Neural progenitor cell (in vitro differentiated cells): Measurements from ENCODE around the gene PARVA. TPM values are rescaled to one million over a fixed set of nuclear protein-coding genes. Genes with fewer than 3 reads are reported as not detected.
A peak's percentile ranks its signal among the peaks of the same experiment; 100 is the strongest.
"Not testable (repeated sequence)": the region's sequence is repeated elsewhere in the genome, so short reads cannot be mapped to it uniquely, and the experiment has no call there.

ENCODE experiments used
- DNase-seq: peaks from one replicate; pipeline ENCODE4 v3.0.0-alpha.2; 2016; ENCODE audit warnings: low spot score
- H2AFZ ChIP-seq: fragments of 200-600 bp; sonication (generic); replicated peaks from 2 replicates; pipeline ENCODE4 v1.6.1; 2016; ENCODE audit warnings: antibody characterized with exemption
- H3F3A ChIP-seq: fragments of 200-600 bp; sonication (generic); 2 replicates; pipeline ENCODE4 v1.6.1; 2016; ENCODE audit warnings: antibody characterized with exemption, low read depth
- H3K27ac ChIP-seq: fragments of 200-600 bp; sonication (generic); 2 replicates; pipeline ENCODE4 v1.5.1; 2016; ENCODE audit warnings: mild to moderate bottlenecking
- H3K27me3 ChIP-seq: fragments of 200-600 bp; sonication (generic); 2 replicates; pipeline ENCODE4 v1.6.1; 2016; ENCODE audit warnings: mild to moderate bottlenecking, moderate library complexity
- H3K36me3 ChIP-seq: fragments of 200-600 bp; sonication (generic); 2 replicates; pipeline ENCODE4 v1.5.1; 2016
- H3K4me1 ChIP-seq: fragments of 200-600 bp; sonication (generic); 2 replicates; pipeline ENCODE4 v1.6.1; 2016; ENCODE audit warnings: mixed run types
- H3K4me2 ChIP-seq: fragments of 200-600 bp; sonication (generic); 2 replicates; pipeline ENCODE4 v1.6.1; 2016
- H3K4me3 ChIP-seq: fragments of 200-600 bp; sonication (generic); 2 replicates; pipeline ENCODE4 v1.5.1; 2016
- H3K79me2 ChIP-seq: fragments of 200-600 bp; sonication (generic); 2 replicates; pipeline ENCODE4 v1.6.1; 2016; ENCODE audit warnings: low read depth
- H3K9ac ChIP-seq: fragments of 200-600 bp; sonication (generic); 2 replicates; pipeline ENCODE4 v1.6.1; 2016
- H3K9me3 ChIP-seq: fragments of 200-600 bp; sonication (generic); 2 replicates; pipeline ENCODE4 v1.5.1; 2016; ENCODE audit warnings: low read depth
- H4K20me1 ChIP-seq: fragments of 200-600 bp; sonication (generic); 2 replicates; pipeline ENCODE4 v1.6.1; 2016; ENCODE audit warnings: low read depth
- H3K27ac Mint-ChIP-seq: 3 replicates; pipeline ENCODE4 v1.8.0; 2021; ENCODE audit warnings: mixed read lengths
- H3K27me3 Mint-ChIP-seq: 2 replicates; pipeline ENCODE4 v1.8.0; 2022; ENCODE audit warnings: low read depth, mild to moderate bottlenecking, inconsistent platforms, moderate library complexity, mixed read lengths; ENCODE audit not compliant: insufficient read depth
- H3K36me3 Mint-ChIP-seq: 3 replicates; pipeline ENCODE4 v1.8.0; 2021; ENCODE audit warnings: mixed read lengths
- H3K4me1 Mint-ChIP-seq: 3 replicates; pipeline ENCODE4 v1.8.0; 2021; ENCODE audit warnings: mixed read lengths
- H3K4me3 Mint-ChIP-seq: 3 replicates; pipeline ENCODE4 v1.8.0; 2021; ENCODE audit warnings: mild to moderate bottlenecking, moderate library complexity, mixed read lengths
- H3K9me3 Mint-ChIP-seq: 3 replicates; pipeline ENCODE4 v1.8.0; 2020; ENCODE audit warnings: mixed read lengths
- CTCF ChIP-seq: fragments of 200-600 bp; sonication (generic); IDR thresholded peaks from 2 replicates; pipeline ENCODE4 v1.5.1; 2017; ENCODE audit warnings: antibody characterized with exemption, mild to moderate bottlenecking
- EZH2 ChIP-seq: fragments of 200-600 bp; sonication (generic); IDR thresholded peaks from 2 replicates; pipeline ENCODE4 v1.6.1; 2017; ENCODE audit warnings: antibody characterized with exemption, mild to moderate bottlenecking, moderate library complexity
- EZH2phosphoT487 ChIP-seq: fragments of 200-600 bp; sonication (generic); IDR thresholded peaks from 2 replicates; pipeline ENCODE4 v1.6.1; 2017; ENCODE audit warnings: antibody characterized with exemption
- total RNA-seq: library from RNA; depleted of rRNA; stranded (reverse); fragments of >200 nt; gene quantifications from 2 replicates; pipeline ENCODE4 v1.2.3, GENCODE V29; 2015; ENCODE audit warnings: low replicate concordance

The PARVA gene
- total RNA-seq, 1 donor from 2014 or later = 15.3 TPM

- Mint-ChIP-seq H3K27ac (no peak overlapping the region), H3K27me3 (peaks cover 2% of the 10 kb centered on the region), H3K36me3 (no peaks in the 10 kb centered on the region), H3K9me3 (no peaks in the 10 kb centered on the region), H3K4me3 (no peak overlapping the region), H3K4me1 (peaks cover 16% of the 10 kb centered on the region)
- Histone ChIP-seq H3K9me3 (no peaks in the 10 kb centered on the region), H3K4me3 (no peak overlapping the region), H3K27me3 (no peaks in the 10 kb centered on the region), H3K36me3 (no peaks in the 10 kb centered on the region), H3K4me2 (no peak overlapping the region), H2AFZ (no peak overlapping the region), H3K4me1 (peaks cover 16% of the 10 kb centered on the region), H3K79me2 (no peaks in the 10 kb centered on the region), H3K9ac (no peak overlapping the region), H4K20me1 (no peaks in the 10 kb centered on the region), H3K27ac (no peak overlapping the region), H3F3A (no peaks in the 10 kb centered on the region)
- DNase-seq = no peak
- TF ChIP-seq EZH2phosphoT487 (no peak), EZH2 (no peak), CTCF (no peak)
Measured at GRCh38 chr11:12354750-12355545, 22.4 kb upstream of the PARVA start.

- DNase-seq = no peak
- Mint-ChIP-seq H3K9me3 (no peaks in the 10 kb centered on the region), H3K4me3 (no peak overlapping the region), H3K27me3 (peaks cover 2% of the 10 kb centered on the region), H3K4me1 (peaks cover 31% of the 10 kb centered on the region), H3K36me3 (no peaks in the 10 kb centered on the region), H3K27ac (peak overlapping the region; percentile 22)
- Histone ChIP-seq H3K27me3 (no peaks in the 10 kb centered on the region), H3K27ac (no peak overlapping the region), H3K4me2 (no peak overlapping the region), H2AFZ (no peak overlapping the region), H3K79me2 (no peaks in the 10 kb centered on the region), H3K9ac (no peak overlapping the region), H3K9me3 (no peaks in the 10 kb centered on the region), H4K20me1 (no peaks in the 10 kb centered on the region), H3K36me3 (no peaks in the 10 kb centered on the region), H3K4me3 (no peak overlapping the region), H3K4me1 (peaks cover 16% of the 10 kb centered on the region), H3F3A (no peaks in the 10 kb centered on the region)
- TF ChIP-seq CTCF (no peak), EZH2phosphoT487 (no peak), EZH2 (no peak)
Measured at GRCh38 chr11:12356944-12357655, 20.3 kb upstream of the PARVA start.

GRCh38 chr11:12357697-12358096 is 19.7 kb upstream of the PARVA start:
- H3K27ac Mint-ChIP-seq, H3K27me3 Mint-ChIP-seq, DNase-seq, H3K9ac ChIP-seq, H3F3A ChIP-seq, H3K9me3 ChIP-seq, H3K4me2 ChIP-seq, H3K27ac ChIP-seq, H3K4me3 ChIP-seq, H3K36me3 Mint-ChIP-seq, H2AFZ ChIP-seq, H3K27me3 ChIP-seq, H4K20me1 ChIP-seq, H3K4me3 Mint-ChIP-seq, H3K36me3 ChIP-seq, H3K79me2 ChIP-seq, H3K9me3 Mint-ChIP-seq: not testable (repeated sequence)
- peaks cover 16% of the 10 kb centered on the region for H3K4me1 ChIP-seq
- H3K4me1 Mint-ChIP-seq = peaks cover 35% of the 10 kb centered on the region
